ENCODE measurements around the gene SLC30A3.
"Not testable (repeated sequence)": the region's sequence is repeated elsewhere in the genome, so short reads cannot be mapped to it uniquely, and the experiment has no call there.

SLC30A3 gene, protein sequence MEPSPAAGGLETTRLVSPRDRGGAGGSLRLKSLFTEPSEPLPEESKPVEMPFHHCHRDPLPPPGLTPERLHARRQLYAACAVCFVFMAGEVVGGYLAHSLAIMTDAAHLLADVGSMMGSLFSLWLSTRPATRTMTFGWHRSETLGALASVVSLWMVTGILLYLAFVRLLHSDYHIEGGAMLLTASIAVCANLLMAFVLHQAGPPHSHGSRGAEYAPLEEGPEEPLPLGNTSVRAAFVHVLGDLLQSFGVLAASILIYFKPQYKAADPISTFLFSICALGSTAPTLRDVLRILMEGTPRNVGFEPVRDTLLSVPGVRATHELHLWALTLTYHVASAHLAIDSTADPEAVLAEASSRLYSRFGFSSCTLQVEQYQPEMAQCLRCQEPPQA

DNA sequence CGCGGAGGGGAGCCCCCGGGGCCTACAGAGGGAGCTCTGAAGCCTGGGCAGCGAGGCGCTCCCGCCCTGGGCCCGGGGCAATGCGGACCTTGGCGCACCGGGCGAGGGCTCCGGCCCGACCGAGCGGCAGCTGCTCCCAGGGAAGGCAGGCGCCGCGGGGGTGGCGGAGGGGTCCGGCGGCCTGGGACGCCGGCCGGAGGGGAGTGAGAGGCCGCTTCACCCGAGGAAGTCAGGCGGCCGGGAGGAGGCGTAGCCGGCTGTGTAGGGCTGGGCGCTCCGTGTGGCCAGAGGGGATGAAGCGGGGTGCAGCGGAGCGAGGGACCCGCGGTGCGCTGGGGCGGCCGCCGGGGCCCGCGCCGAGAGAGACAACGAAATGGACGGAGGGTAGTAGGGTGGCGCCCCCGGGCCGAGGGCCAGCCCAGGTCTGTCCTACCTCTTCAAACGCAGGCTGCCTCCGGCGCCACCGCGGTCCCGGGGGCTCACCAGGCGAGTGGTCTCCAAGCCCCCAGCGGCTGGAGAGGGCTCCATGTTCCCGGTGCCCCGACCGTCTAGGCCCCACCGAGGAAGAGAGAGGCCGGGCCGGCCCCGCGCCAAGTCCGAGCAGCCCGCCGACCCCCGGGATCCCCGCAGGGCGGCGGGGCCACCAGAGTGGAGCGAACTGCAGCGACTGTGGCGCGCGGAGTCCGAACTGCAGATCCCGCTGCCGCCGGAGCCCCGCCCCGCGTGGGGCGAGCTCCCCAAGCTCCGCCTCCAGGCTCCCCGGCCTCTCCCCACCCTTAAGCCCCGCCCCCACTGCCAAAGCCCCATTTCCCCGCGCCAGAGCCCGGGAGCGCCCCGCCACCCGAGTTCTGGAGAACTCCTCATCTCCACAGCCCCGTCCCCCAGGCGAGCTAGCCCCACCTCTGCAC, at the start of gene SLC30A3:
SLC30A3 (minus strand) TSS at position 669 of the 908 bp plus-strand sequence; CDS start at position 528, 141 bp downstream.
- peak; percentile 11 to 56 (median 37) for DNase-seq (ENCODE audit: low read depth in 3 of 3, low spot score in 1 of 3)

DNA sequence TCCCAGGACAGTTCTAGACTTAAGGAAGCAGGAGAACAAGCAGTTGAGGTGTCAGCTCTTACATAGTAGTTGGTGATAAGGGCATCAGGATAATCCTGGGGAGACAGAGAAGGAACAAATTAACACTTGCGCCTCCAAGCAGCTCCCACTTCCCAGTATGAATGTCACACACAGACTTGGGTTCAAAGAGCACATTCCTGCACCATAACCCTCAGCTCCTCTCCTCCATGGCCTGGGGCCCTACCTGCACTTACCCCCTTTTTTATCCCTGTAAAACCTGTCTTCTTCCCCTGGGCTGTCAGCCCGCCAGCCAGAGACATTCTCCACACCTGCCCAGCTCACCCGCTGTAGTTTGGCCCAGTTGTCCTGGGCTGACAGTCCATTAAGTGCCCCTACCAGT, 49.3 kb upstream of the SLC30A3 start:
- DNase-seq (ENCODE audit: low read depth in 3 of 3, low spot score in 1 of 3): no peak

DNA sequence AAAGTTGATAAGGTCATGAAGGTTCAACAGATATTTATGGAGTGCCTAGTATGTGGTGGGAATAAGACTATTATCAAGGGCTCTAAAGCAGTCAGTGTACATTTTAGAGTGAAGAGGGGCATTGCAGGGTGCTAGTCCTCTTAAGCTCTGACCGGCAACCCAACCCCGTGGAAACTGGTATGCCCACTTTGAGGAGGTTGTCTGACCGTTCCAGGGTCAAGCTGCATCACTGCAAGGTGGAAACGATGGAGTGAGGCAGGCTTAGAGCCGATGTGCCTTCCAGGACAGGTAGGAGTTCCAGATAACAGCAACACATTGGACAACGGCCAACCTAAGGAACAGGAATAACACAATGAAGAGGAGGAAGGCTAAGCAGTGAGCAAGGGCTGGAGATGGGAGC, 46.8 kb upstream of the SLC30A3 start:
- no peak for DNase-seq (ENCODE audit: low read depth in 3 of 3, low spot score in 1 of 3)

DNA sequence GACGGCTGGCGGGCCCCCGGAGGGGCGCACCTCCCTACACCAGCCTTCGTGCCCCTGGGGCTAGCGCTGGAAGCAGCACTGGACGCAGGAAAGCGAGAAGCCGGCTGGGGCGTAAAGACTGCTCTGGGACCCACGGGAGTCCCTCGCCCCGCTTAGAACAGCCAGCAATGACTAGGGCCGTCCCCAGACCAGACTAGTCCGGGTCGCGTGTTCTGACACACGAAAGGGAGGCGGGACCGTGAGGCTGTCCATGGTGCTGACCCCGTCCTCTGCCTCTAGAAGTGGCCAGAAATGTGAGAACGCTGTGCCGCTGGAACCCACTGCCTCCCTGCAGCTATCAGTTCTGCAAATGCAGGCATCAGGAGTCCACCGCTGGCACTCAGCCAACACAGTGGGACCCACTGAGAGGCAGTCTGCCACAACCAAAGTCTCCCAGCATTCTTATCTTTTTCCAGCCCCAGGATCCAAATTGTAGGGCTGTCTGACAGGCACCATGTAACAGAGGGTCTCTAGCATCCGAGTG, 45.6 kb upstream of the SLC30A3 start, which contains the start of gene UCN:
UCN (minus strand) TSS at position 87 of the 523 bp plus-strand sequence. CDS start 550 bp downstream, outside the sequence.
- no peak for DNase-seq (ENCODE audit: low read depth in 3 of 3, low spot score in 1 of 3)

DNA sequence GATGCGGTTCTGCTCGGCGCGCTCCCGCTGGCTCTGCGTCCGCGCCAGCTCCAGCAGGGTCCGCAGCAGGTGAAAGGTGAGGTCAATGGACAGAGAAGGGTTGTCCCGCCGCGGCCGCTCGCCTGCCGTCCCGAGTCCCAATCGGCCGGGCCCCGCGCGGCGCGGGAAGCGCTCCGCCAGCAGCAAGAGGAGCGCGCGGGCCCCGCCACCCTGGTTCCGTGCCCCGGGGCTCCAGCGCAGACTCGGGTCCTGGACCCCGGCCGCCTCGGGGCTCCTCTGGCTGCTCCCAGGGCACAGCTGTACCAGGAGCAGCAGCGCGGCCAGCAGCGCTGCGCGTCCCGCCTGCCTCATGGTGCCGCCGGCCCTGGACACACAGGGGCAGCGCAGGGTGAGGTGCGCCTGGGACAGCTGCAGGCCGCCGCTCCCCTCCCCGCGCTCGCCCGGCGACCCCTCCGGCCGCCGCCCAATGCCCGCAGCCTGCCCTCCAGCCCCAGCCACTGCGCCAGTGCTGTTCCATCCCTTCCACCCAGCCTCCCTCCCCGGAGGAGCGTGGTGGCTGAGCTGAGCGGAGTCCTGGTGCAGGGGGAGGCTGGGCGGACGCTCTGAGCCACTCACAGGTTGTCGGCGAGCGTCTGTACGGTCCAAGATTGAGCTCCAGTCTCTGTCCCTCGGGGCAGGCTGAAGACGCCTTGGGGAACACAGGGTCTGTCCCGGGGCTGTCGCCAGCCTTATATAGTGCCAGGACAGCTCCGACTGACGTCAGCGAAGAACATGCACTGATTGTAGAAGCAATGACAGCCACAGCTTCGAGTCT, 44.9 kb upstream of the SLC30A3 start:
- no peak for DNase-seq (ENCODE audit: low read depth in 3 of 3, low spot score in 1 of 3)

DNA sequence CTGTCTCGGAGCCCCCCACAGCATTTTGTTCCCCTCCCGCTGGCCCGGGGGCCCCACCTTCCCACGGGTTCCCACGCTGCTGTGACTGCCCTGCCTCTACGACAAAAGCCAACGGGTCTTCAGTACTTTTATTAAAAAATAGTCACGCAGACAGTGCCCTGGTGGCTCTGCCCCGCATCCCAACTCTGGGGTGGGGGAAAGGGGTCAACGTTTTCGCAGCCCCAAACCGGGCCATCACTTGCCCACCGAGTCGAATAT, 44.4 kb upstream of the SLC30A3 start:
- no peak for DNase-seq (ENCODE audit: low read depth in 3 of 3, low spot score in 1 of 3)

DNA sequence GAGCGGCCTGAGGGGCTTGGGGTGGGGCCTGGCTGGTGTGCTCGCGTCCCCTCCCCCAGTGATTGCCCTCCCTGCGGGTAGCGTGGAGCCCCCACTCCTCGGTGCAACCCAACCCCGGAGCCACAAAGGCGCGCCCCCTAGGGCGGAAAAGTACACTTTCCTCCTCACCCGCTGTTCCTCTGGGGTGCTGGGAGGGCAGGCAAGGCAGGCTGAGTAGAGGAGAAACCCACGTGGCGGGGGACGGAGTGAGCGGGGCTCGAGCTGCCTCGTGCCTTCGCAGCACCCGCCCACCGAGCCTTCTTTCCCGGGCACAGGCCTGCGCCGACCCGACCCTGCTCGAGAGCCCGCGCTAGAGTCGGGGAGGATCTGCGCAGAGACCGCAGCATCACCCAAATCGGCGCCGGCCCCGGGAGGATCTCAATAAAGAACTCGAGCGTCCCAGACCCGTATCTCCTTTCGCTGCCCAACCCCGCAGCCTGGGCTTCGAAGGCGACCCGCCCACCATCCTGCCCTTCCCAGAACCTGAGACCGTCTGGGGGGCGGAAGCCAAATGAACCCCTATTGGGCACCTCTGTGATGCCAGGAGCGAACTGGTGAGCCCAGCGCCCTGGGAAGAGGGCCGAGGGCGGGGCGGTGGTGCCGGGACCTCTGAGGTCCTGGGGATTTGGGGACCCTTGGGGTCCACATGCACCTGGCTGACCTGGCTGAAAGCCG, 43.9 kb upstream of the SLC30A3 start:
- peak in 1 of 3 donors; percentile 31 for DNase-seq (ENCODE audit: low read depth in 3 of 3, low spot score in 1 of 3)

DNA sequence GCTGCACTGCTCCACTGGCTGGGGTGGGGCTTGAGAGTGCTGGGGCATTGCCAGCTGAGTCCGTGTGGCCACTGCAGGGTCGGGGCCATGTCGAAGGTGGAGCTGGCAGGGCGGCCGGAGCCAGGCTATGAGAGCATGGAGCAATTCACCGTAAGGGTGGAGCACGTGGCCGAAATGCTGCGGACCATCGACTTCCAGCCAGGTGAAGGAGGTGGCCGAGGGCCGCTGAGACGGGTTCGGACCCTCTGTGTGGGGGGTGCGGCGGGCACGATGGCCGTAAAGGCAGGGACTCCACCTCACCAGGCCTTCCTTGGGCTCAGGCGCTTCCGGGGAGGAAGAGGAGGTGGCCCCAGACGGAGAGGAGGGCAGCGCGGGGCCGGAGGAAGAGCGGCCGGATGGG, 43.3 kb upstream of the SLC30A3 start:
- DNase-seq (ENCODE audit: low read depth in 3 of 3, low spot score in 1 of 3): no peak

DNA sequence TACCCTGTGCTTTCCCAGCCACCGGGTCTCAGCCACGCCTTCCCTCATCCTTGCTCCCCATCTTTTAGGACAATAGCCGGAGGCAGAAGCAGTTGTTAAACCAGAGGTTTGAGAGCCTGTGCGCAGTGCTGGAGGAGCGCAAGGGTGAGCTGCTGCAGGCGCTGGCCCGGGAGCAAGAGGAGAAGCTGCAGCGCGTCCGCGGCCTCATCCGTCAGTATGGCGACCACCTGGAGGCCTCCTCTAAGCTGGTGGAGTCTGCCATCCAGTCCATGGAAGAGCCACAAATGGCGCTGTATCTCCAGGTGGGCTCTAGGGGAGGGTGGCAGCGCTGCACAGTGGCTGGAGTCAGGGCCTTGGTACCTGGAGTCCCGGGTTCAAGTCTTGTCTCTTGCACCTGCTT, 42.7 kb upstream of the SLC30A3 start:
- DNase-seq (ENCODE audit: low read depth in 3 of 3, low spot score in 1 of 3): no peak

DNA sequence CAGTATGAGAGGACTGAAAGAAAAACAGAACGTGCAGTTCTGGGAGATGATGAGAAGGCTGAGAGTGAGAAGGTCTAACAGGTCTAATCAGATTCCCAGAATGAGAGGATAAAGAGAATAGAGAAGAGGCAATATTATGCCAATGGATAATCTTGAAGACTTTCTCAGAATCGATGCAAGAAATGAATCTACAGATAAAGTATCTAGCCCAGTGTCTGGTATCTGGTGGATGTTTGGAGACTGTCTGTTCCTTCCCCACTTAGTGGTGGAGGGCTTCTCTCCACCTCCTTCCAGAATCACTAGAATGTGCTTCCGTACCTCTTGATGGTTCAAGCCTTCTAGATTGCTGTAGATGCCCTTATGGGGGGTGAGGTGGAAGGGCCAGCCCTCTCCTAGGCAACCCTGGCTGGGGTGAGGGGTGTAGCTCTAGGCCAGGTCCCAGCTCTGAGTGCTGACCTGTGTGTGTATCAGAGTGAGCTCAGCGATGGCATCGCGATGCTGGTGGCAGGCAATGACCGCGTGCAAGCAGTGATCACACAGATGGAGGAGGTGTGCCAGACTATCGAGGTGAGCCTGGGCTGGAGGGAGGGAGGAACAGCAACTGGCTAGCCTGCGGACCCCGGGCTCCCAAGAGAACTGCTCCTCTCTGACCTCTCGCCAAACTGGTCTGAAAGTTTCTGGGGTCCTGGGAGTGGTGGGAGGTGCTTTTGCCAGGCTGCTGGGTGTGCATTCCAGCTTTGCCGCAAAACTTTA, 41.8 kb upstream of the SLC30A3 start:
- DNase-seq (ENCODE audit: low read depth in 3 of 3, low spot score in 1 of 3): no peak

DNA sequence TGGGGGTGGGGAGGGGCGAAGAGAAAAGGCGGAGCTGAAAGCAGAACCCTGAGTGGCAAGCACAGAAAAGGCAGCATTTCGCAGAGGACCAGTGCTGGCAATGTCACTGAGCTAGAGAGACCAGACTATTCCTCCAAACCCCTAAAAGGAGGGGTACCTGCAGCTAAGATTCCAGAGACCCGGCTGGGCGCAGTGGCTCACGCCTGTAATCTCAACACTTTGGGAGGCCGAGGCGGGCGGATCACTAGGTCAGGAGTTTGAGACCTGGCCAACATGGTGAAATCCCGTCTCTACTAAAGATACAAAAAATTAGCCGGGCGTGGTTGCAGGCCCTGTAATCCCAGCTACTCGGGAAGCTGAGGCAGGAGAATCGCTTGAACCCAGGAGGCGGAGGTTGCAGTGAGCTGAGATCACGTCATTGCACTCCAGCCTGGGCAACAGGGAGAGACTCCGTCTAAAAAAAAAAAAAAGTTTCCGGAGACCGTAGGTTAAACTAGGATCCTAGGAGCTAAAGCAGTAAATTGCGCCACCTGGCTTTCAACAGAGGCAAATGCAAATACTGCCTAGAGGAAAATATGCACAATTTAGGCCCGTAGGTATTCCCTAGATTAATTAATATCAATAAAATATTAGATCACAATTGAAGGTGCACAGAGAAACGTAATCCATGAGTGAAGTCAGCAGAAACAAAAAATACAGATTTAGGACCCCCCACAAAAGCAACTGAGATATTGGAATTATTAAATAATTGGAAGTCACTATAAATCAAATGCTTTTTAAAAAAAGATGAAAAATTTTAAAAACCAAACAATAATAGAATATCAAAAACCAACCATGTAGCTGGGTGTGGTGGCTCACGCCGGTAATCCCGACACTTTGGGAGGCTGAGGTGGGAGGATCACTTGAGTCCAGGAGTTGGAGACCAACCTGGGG, 40.5 kb upstream of the SLC30A3 start:
- no peak for DNase-seq (ENCODE audit: low read depth in 3 of 3, low spot score in 1 of 3)

DNA sequence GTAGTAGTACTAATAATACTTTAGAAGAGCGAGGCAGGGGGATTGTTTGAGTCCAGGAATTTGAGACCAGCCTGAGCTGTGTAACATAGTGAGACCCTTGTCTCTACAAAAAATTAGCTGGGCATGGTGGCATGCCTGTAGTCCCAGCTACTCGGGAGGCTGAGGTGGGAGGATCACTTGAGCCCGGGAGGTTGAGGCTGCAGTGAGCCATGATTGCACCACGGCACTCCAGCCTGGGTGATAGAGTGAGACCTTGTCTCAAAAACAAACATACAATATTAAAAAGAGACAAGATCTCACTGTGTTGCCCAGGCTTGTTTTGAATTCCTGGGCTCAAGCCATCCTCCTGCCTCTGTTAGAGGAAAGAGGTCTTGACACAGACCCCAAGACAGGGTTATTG, 37.8 kb upstream of the SLC30A3 start:
- not testable (repeated sequence) for DNase-seq (ENCODE audit: low read depth in 3 of 3, low spot score in 1 of 3)

DNA sequence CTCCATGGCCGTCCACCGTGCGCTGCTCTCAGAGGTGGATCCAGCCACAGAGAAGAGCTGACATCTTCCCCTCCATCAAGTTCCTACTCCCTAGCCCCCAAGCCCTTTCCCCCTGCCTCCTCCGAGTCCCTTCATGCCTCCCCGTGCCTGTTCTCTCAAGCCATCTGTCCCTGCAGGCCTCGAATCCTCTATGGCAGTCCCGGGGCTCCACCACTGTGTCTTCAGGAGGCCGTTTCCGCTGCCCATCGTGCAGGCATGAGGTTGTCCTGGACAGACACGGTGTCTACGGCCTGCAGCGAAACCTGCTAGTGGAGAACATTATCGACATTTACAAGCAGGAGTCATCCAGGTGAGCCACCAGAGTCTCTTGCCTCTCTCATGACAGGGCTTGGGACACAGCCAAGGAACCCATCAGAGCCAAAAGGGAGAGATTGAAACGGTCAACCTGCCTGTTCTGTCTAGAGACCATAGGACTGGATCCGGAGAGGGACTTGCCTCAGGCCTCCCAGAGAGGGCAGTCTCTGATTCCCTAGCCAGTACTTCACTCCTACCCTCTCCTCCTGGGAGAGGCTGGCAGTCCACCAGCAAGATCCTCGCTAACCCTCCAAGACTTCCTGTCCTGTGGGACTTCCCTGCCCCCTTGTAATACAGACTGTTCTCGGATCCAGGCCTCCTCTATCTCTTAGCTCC, 35.7 kb upstream of the SLC30A3 start:
- DNase-seq (ENCODE audit: low read depth in 3 of 3, low spot score in 1 of 3): no peak

DNA sequence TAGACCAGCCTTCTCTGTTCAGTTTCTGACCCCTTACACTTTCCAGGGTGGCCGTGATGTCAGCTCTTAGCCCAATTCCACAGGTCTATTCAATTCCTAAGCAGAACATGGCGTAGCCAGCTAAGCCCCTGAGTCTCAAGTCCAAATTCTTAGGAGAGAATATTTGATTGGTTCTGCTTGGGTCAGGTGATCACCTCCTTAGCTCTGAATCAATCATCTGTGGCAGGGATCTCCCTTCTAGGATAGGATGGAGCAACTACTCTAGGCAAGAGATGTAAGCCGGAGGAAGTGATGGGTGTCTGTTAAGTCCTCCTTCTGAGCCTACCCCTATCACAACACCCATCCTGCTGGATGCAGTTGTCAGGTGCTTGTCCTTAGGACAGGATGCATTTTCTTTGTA, 34.3 kb upstream of the SLC30A3 start:
- DNase-seq (ENCODE audit: low read depth in 3 of 3, low spot score in 1 of 3): no peak

DNA sequence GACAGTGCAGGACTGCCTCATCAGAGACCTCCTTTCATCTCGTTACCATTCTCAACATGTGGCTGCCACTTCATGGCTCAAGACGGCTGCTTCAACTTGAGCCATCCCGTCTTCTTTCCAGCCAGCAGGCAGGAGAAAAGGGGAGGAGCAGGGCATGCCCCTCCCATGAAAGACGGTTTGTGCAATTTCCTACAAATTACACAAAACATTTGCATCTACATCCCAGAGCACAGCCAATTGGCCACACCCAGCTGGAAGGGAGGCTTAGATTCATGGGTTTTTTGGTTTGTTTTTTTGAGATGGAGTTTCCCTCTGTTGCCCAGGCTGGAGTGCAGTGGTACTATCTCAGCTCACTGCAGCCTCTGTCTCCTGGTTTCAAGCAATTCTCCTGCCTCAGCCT, 33.6 kb upstream of the SLC30A3 start:
- DNase-seq (ENCODE audit: low read depth in 3 of 3, low spot score in 1 of 3): no peak

DNA sequence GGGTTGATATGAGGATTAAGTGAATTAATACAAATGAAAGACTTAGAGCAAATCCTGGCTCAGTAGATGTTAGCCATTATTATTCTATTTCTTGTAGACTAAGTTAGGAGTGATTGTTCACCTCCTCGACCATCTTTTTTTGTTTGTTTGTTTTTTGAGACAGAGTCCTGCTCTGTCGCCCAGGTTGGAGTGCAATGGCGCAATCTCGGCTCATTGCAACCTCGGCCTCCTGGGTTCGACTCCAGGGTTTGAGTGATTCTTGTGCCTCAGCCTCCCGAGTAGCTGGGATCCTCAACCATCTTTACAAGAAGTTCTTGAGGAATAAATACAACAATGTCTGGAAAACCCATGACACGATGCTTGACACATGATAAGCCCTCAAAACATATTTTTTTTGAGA, 32.1 kb upstream of the SLC30A3 start:
- DNase-seq (ENCODE audit: low read depth in 3 of 3, low spot score in 1 of 3): no peak

DNA sequence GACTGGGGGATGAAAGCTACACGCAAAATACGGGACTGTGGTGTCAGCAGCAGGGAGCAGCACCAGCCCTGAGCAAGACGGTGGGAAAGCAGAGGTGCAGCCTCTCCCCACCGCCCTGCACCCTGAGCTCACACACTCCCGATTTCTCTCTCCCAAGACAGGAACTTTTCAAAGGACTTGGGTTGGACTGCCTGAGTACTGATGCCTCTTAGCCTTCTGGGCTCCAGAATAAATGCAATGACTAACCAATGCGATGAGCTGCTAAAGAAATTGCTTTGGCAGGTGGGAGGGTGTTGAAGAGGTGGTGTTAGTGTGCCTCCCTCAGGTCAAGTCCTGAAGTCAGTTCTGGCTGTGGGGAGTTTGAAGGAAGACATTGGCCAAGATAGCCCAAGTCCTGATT, 29.0 kb upstream of the SLC30A3 start:
- no peak for DNase-seq (ENCODE audit: low read depth in 3 of 3, low spot score in 1 of 3)

DNA sequence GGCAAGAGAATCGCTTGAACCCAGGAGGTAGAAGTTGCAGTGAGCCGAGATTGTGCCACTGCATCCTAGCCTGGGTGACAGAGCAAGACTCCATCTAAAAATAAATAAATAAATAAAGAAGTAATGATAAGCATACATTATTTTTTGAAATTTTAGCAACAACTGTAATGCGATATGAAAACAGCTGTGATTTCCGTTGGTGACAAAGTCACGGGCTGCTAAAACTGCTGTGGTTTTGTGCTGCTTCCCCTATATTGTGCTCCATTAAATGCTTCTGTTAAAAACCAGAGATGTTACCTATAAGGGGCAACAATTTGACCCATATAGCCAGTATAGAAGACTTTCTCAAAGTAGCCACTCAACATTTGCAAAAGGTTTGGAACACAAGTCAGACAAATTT, 27.7 kb upstream of the SLC30A3 start:
- no peak for DNase-seq (ENCODE audit: low read depth in 3 of 3, low spot score in 1 of 3)
